Liver (tissue), 9 donors: ENCODE data around the gene HES6. TPM values are rescaled to one million over a fixed set of nuclear protein-coding genes. Genes with fewer than 3 reads are reported as not detected.

ENCODE experiments used
- DNase-seq: peaks from one replicate; pipeline ENCODE4 v3.0.0-alpha.2; 2017; ENCODE audit warnings: low spot score
- H3K27ac ChIP-seq, 2 donors: one replicate each; pipeline ENCODE4 v1.7.0; 2013; ENCODE audit warnings: inconsistent platforms in 2 of 2, low read length in 2 of 2, control low read depth in 1 of 2, low read depth in 1 of 2, mild to moderate bottlenecking in 1 of 2
- H3K27me3 ChIP-seq, 4 donors: one replicate each; pipeline versions ENCODE4 v1.6.1 to v1.7.0; 2013; ENCODE audit warnings: low read length in 3 of 4, inconsistent platforms in 1 of 4, mild to moderate bottlenecking in 1 of 4, moderate library complexity in 1 of 4; ENCODE audit not compliant: control insufficient read depth in 4 of 4, insufficient read depth in 4 of 4
- H3K36me3 ChIP-seq, 4 donors: one replicate each; pipeline versions ENCODE4 v1.6.1 to v1.7.0; 2013; ENCODE audit warnings: low read length in 3 of 4, mild to moderate bottlenecking in 3 of 4, low read depth in 1 of 4, moderate library complexity in 1 of 4; ENCODE audit not compliant: control insufficient read depth in 4 of 4, insufficient read depth in 3 of 4
- H3K4me1 ChIP-seq, 4 donors: one replicate each; pipeline versions ENCODE4 v1.6.1 to v1.7.0; 2013; ENCODE audit warnings: low read length in 3 of 4, mild to moderate bottlenecking in 3 of 4, moderate library complexity in 1 of 4; ENCODE audit not compliant: control insufficient read depth in 4 of 4, insufficient read depth in 4 of 4
- H3K4me3 ChIP-seq, 3 donors: one replicate each; pipeline versions ENCODE4 v1.6.1 to v1.7.0; 2013; ENCODE audit warnings: low read length in 3 of 3, control low read depth in 1 of 3, low read depth in 1 of 3, mild to moderate bottlenecking in 1 of 3
- H3K9ac ChIP-seq, 2 donors: one replicate each; pipeline ENCODE4 v1.7.0; 2013; ENCODE audit warnings: low read length in 2 of 2, mild to moderate bottlenecking in 2 of 2, moderate library complexity in 2 of 2, control low read depth in 1 of 2, low read depth in 1 of 2
- H3K9me3 ChIP-seq, 4 donors: one replicate each; pipeline versions ENCODE4 v1.6.1 to v1.7.0; 2013; ENCODE audit warnings: low read length in 3 of 4; ENCODE audit not compliant: control insufficient read depth in 4 of 4
- ATF3 ChIP-seq: IDR thresholded peaks from 2 replicates; pipeline ENCODE4 v1.6.1; 2016; ENCODE audit warnings: antibody characterized with exemption
- CTCF ChIP-seq: fragments of 150-350 bp; IDR thresholded peaks from 2 replicates; pipeline ENCODE4 v1.5.1; 2017; ENCODE audit warnings: improper control_type of control experiment, low read depth, low read length; ENCODE audit not compliant: missing input control
- EGR1 ChIP-seq, 2 donors: IDR thresholded peaks; 2 replicates each; pipeline ENCODE4 v1.6.1; 2016 to 2018; ENCODE audit warnings: antibody characterized with exemption in 2 of 2, low read depth in 2 of 2
- FOXA1 ChIP-seq: IDR thresholded peaks from 2 replicates; pipeline ENCODE4 v1.6.1; 2016; ENCODE audit warnings: antibody characterized with exemption
- FOXA2 ChIP-seq: IDR thresholded peaks from 2 replicates; pipeline ENCODE4 v1.6.1; 2016; ENCODE audit warnings: antibody characterized with exemption
- GABPA ChIP-seq, 2 donors: IDR thresholded peaks in 1 of 2; conservative IDR thresholded peaks in 1 of 2; 2 replicates each; pipeline ENCODE4 v1.6.1; 2016; ENCODE audit warnings: antibody characterized with exemption in 2 of 2, mild to moderate bottlenecking in 1 of 2, moderate library complexity in 1 of 2
- HNF4A ChIP-seq, 2 donors: conservative IDR thresholded peaks; 2 replicates each; pipeline ENCODE4 v1.6.1; 2016; ENCODE audit warnings: antibody characterized with exemption in 2 of 2, mild to moderate bottlenecking in 2 of 2
- HNF4G ChIP-seq: IDR thresholded peaks from 2 replicates; pipeline ENCODE4 v1.6.1; 2016; ENCODE audit warnings: antibody characterized with exemption
- JUND ChIP-seq, 2 donors: IDR thresholded peaks; 2 replicates each; pipeline ENCODE4 v1.6.1; 2016; ENCODE audit warnings: antibody characterized with exemption in 2 of 2
- MAX ChIP-seq: IDR thresholded peaks from 2 replicates; pipeline ENCODE4 v1.6.1; 2016; ENCODE audit warnings: antibody characterized with exemption
- NR2F2 ChIP-seq: IDR thresholded peaks from 2 replicates; pipeline ENCODE4 v1.6.1; 2016; ENCODE audit warnings: antibody characterized with exemption
- RAD21 ChIP-seq, 2 donors: IDR thresholded peaks; 2 replicates each; pipeline ENCODE4 v1.6.1; 2016; ENCODE audit warnings: antibody characterized with exemption in 2 of 2, mild to moderate bottlenecking in 2 of 2
- REST ChIP-seq: IDR thresholded peaks from 2 replicates; pipeline ENCODE4 v1.6.1; 2016; ENCODE audit warnings: antibody characterized with exemption, mild to moderate bottlenecking
- RXRA ChIP-seq, 2 donors: IDR thresholded peaks; 2 replicates each; pipeline ENCODE4 v1.6.1; 2017 to 2018; ENCODE audit warnings: antibody characterized with exemption in 2 of 2, mild to moderate bottlenecking in 1 of 2
- SP1 ChIP-seq: IDR thresholded peaks from 2 replicates; pipeline ENCODE4 v1.6.1; 2018; ENCODE audit warnings: antibody characterized with exemption, mild to moderate bottlenecking
- TAF1 ChIP-seq: conservative IDR thresholded peaks from 2 replicates; pipeline ENCODE4 v1.6.1; 2016; ENCODE audit warnings: antibody characterized with exemption, mild to moderate bottlenecking
- YY1 ChIP-seq: IDR thresholded peaks from 2 replicates; pipeline ENCODE4 v1.6.1; 2016; ENCODE audit warnings: antibody characterized with exemption, mild to moderate bottlenecking
- WGBS: extraction: QIAGEN DNeasy Blood & Tissue Kit; methylation state at CpG from one replicate; pipeline ENCODE4 v1.1.7; 2013; 5-methylcytosine and 5-hydroxymethylcytosine counted together
- polyA plus RNA-seq, 2 donors: library from polyadenylated mRNA; stranded (reverse) in 1 of 2; unstranded in 1 of 2; fragments of 200-250 nt in 1 of 2; fragments of >200 nt in 1 of 2; fragmentation: Nextera tagmentation in 1 of 2; extraction: Ambion mirVana in 1 of 2; gene quantifications; one replicate each; pipeline versions ENCODE4 v1.2.1 to v1.2.3, GENCODE V29; 2013 to 2015
- total RNA-seq, 2 donors: library from RNA; depleted of rRNA; stranded (reverse); fragments of >200 nt; gene quantifications; one replicate each; pipeline ENCODE4 v1.2.3, GENCODE V29; 2014
- TF ChIP-seq, protein P1 (sequence below): IDR thresholded peaks from 2 replicates; pipeline ENCODE4 v1.6.1; 2016; ENCODE audit warnings: antibody characterized with exemption
- donor health status: healthy.
- donor health status: healthy.
- donor health status: healthy.
- donor health status: healthy.
- donor health status: healthy.

The HES6 gene
- total and polyA plus RNA-seq, 4 donors: 1.7 to 13.2 (median 2.6) TPM

GRCh38 chr2:238286987-238287736 lies 47.3 kb upstream of the HES6 start:
- H3K4me3 ChIP-seq: peak overlapping the region; percentile 76 to 95 (median 78)
- peaks cover 19 to 52% (median 33%) of the 10 kb centered on the region in 4 donors for H3K4me1 ChIP-seq
- H3K36me3 ChIP-seq: no peaks in the 10 kb centered on the region
- WGBS: 42% methylated on average over 11 of the region's 11 CpGs
- H3K27me3 ChIP-seq: no peaks in the 10 kb centered on the region
- H3K27ac ChIP-seq: peak overlapping the region; percentile 92 to 99
- no peak for DNase-seq
- TF ChIP-seq TAF1 (no peak), ATF3 (no peak), NR2F2 (no peak), GABPA (IDR thresholded peaks at IDR 0.05 in 1 of 2, conservative IDR thresholded peaks at IDR 0.05 in 1 of 2) (no peak), HNF4A (conservative IDR thresholded peaks at IDR 0.05) (no peak), EGR1 (IDR thresholded peaks at IDR 0.05; ENCODE audit: low read depth in 2 of 2) (no peak), MAX (no peak), FOXA1 (no peak), RXRA (IDR thresholded peaks at IDR 0.05) (no peak), YY1 (no peak), FOXA2 (no peak), HNF4G (no peak)
- TF ChIP-seq, protein P1, sequence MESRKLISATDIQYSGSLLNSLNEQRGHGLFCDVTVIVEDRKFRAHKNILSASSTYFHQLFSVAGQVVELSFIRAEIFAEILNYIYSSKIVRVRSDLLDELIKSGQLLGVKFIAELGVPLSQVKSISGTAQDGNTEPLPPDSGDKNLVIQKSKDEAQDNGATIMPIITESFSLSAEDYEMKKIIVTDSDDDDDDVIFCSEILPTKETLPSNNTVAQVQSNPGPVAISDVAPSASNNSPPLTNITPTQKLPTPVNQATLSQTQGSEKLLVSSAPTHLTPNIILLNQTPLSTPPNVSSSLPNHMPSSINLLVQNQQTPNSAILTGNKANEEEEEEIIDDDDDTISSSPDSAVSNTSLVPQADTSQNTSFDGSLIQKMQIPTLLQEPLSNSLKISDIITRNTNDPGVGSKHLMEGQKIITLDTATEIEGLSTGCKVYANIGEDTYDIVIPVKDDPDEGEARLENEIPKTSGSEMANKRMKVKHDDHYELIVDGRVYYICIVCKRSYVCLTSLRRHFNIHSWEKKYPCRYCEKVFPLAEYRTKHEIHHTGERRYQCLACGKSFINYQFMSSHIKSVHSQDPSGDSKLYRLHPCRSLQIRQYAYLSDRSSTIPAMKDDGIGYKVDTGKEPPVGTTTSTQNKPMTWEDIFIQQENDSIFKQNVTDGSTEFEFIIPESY: no peak
- no peaks in the 10 kb centered on the region for H3K9me3 ChIP-seq
- H3K9ac ChIP-seq: peak overlapping the region; percentile 92 to 93

DNA sequence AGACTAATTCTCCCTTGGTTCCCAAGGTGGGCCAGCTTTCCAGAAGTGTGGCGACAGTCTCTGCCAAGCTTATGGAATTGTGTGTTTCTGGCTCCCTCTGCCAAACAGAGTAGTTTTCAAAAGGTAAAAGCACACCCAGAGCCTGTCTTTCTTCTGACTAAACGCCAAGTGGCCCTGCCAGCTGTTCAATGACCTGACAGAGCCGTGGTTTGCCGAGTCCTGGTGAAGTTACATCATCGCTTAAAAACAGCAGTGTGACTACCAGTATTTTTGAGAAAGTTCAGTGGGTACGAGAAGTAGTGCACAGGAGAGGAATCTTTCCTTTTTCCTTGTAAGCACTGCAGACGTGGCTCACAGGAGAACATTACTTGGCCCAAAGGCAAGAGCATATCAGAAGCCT lies 46.7 kb upstream of the HES6 start:
- no peaks in the 10 kb centered on the region for H3K9me3 ChIP-seq
- no peak for DNase-seq
- H3K27ac ChIP-seq: peak overlapping the region; percentile 92 to 99
- H3K9ac ChIP-seq: peak overlapping the region; percentile 92 to 93
- TF ChIP-seq JUND (IDR thresholded peaks at IDR 0.05) (peak in 1 of 2 donors; percentile 61), FOXA1 (no peak), HNF4A (conservative IDR thresholded peaks at IDR 0.05) (peak; percentile 61 to 76), HNF4G (no peak), RXRA (IDR thresholded peaks at IDR 0.05) (peak; percentile 77 to 84), SP1 (peak; percentile 71), ATF3 (peak; percentile 90), MAX (no peak), REST (peak; percentile 50), TAF1 (peak; percentile 28), RAD21 (IDR thresholded peaks at IDR 0.05) (peak; percentile 15 to 49), CTCF (peak; percentile 10)
- TF ChIP-seq, protein P1: peak; percentile 38
- peak overlapping the region in 1 of 3 donors; percentile 76 for H3K4me3 ChIP-seq
- H3K4me1 ChIP-seq: peaks cover 19 to 52% (median 33%) of the 10 kb centered on the region in 4 donors
- H3K27me3 ChIP-seq: no peaks in the 10 kb centered on the region
- WGBS: 20% methylated on average over 7 of the region's 7 CpGs
- H3K36me3 ChIP-seq: no peaks in the 10 kb centered on the region
